Measurements from ENCODE around the gene EDAR. TPM values are rescaled to one million over a fixed set of nuclear protein-coding genes. Genes with fewer than 3 reads are reported as not detected.

The EDAR gene
- 0.02 to 0.10 TPM (median 0.04 TPM) in 5 replicates for total RNA-seq (2022; extraction: Qiagen RNA extraction)

DNA sequence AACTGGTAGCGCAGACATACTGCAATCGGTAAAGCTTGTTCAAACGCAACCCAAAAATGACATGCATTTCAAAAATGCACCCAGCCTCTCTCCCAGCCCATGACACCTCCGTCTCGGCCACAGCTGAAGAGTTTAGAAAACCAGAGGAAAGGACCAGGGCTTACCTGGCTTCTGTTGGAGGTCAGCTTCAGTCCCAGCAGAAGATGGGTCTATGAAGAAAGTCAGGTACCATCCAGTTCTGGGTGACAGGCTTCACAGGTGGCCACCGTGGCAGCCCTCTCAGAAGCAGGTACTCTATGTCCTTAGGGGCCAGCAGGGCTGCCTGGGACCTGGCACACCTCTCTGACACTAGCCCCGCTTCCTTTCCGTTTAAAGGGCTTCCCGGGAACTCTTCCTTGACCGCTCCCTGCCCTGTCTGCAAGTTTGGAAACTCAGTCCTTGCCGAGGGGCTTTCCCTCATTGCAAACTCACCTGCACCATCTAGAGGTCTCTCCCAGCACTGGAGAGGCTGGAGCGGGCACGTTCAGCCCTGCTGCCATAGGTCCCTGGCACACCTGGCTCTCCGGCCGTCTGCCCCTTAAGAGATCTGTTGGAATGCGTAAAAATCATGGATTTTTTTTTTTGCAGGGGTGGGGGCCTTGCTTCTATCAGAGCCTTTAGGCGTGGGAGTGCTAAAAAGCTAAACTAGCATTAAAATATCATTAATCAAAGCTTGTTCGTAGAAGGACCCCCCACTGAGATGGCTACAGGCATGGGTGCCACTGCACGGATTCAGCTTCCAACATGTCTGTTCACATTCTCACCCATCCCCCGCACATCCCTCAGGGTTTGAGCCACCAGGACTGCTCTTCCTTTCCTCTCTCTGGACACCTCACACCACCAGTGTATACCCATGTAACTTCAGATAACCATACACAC is at the start of gene EDAR:
TSS of gene EDAR (minus strand) at position 425 of the 918 bp plus-strand sequence. CDS start 58,206 bp downstream, outside the sequence.

Other genes with a start within 250 kb of the EDAR start
- 6.5 to 8.1 TPM (median 7.0 TPM) in 5 replicates for gene CCDC138, start 202.4 kb downstream of the EDAR start, total RNA-seq (2022; extraction: Qiagen RNA extraction)
- 0.47 to 0.71 TPM (median 0.66 TPM) in 5 replicates for gene SH3RF3, start 140.0 kb upstream of the EDAR start, total RNA-seq (2022; extraction: Qiagen RNA extraction)

Data from A549 treated with AZD2906 at 1 μM for 4 hours (cell line).